ENCODE data around the gene PKDREJ.
A peak's percentile ranks its signal among the peaks of the same experiment; 100 is the strongest.
"Not testable (repeated sequence)": the region's sequence is repeated elsewhere in the genome, so short reads cannot be mapped to it uniquely, and the experiment has no call there.

The PKDREJ gene

GRCh38 chr22:46263216-46263590, at the start of gene PKDREJ:
Gene PKDREJ (minus strand): TSS chr22:46263343. CDS start chr22:46263322, 21 bp downstream.
- DNase-seq = no peak

GRCh38 chr22:46312848-46313247, 49.7 kb upstream of the PKDREJ start:
- not testable (repeated sequence) for DNase-seq

GRCh38 chr22:46312056-46312455, 48.9 kb upstream of the PKDREJ start:
- no peak for DNase-seq

- no peak for DNase-seq
These were observed 46.5 kb upstream of the PKDREJ start for GRCh38 chr22:46309526-46310085.

GRCh38 chr22:46308283-46308988, 45.3 kb upstream of the PKDREJ start:
- no peak for DNase-seq

GRCh38 chr22:46303347-46303965, 40.3 kb upstream of the PKDREJ start:
- peak; percentile 42 for DNase-seq

GRCh38 chr22:46300491-46300890, 37.3 kb upstream of the PKDREJ start:
- no peak for DNase-seq

GRCh38 chr22:46299101-46299500, 36.0 kb upstream of the PKDREJ start:
- no peak for DNase-seq

GRCh38 chr22:46297151-46297812, 34.1 kb upstream of the PKDREJ start:
- DNase-seq = peak; percentile 38

- peak; percentile 98 for DNase-seq
These were observed 33.4 kb upstream of the PKDREJ start, which contains the start of gene GTSE1 for GRCh38 chr22:46296257-46297150. Gene GTSE1 (plus strand): TSS chr22:46296870. CDS start chr22:46297401, 531 bp downstream.

GRCh38 chr22:46295277-46295971, 32.3 kb upstream of the PKDREJ start:
- no peak for DNase-seq

GRCh38 chr22:46294784-46295183, 31.6 kb upstream of the PKDREJ start:
- DNase-seq = no peak

- DNase-seq = no peak
These were observed 30.6 kb upstream of the PKDREJ start for GRCh38 chr22:46293577-46294260.

- DNase-seq = no peak
These were observed 29.6 kb upstream of the PKDREJ start for GRCh38 chr22:46292732-46293131.

- DNase-seq = no peak
These were observed 29.0 kb upstream of the PKDREJ start for GRCh38 chr22:46292173-46292572.

GRCh38 chr22:46290843-46291785, 28.0 kb upstream of the PKDREJ start:
- DNase-seq = no peak

- DNase-seq = no peak
These were observed 27.1 kb upstream of the PKDREJ start for GRCh38 chr22:46290121-46290842.

GRCh38 chr22:46289244-46289891, 26.2 kb upstream of the PKDREJ start:
- DNase-seq = no peak

- DNase-seq = no peak
These were observed 25.7 kb upstream of the PKDREJ start for GRCh38 chr22:46288846-46289243.
